OCI-LY1 (cell line): Measurements from ENCODE around the gene EPB41.

Experiments
- EZH2 ChIP-seq: fragments of 200-600 bp; sonication (generic), shearing (Covaris generic); IDR thresholded peaks from 2 replicates; pipeline ENCODE4 v1.8.0; 2017; ENCODE audit warnings: borderline replicate concordance, mixed run types, mild to moderate bottlenecking, antibody characterized with exemption, low read length, moderate library complexity, mixed read lengths
- TF ChIP-seq, protein P1 (sequence below): fragments of 200-600 bp; sonication (generic), shearing (Covaris generic); IDR thresholded peaks from 2 replicates; pipeline ENCODE4 v1.5.1; 2017; ENCODE audit warnings: mild to moderate bottlenecking, antibody characterized with exemption, low read length, moderate library complexity, mixed read lengths

- TF ChIP-seq, protein P1, sequence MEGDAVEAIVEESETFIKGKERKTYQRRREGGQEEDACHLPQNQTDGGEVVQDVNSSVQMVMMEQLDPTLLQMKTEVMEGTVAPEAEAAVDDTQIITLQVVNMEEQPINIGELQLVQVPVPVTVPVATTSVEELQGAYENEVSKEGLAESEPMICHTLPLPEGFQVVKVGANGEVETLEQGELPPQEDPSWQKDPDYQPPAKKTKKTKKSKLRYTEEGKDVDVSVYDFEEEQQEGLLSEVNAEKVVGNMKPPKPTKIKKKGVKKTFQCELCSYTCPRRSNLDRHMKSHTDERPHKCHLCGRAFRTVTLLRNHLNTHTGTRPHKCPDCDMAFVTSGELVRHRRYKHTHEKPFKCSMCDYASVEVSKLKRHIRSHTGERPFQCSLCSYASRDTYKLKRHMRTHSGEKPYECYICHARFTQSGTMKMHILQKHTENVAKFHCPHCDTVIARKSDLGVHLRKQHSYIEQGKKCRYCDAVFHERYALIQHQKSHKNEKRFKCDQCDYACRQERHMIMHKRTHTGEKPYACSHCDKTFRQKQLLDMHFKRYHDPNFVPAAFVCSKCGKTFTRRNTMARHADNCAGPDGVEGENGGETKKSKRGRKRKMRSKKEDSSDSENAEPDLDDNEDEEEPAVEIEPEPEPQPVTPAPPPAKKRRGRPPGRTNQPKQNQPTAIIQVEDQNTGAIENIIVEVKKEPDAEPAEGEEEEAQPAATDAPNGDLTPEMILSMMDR = no peak
- no peak for TF ChIP-seq EZH2
Measured at GRCh38 chr1:29123053-29123886, 208.9 kb downstream of the EPB41 start.
